HCT116 (cell line): ENCODE measurements around the gene TENM4. TPM values are rescaled to one million over a fixed set of nuclear protein-coding genes. Genes with fewer than 3 reads are reported as not detected.

Experiments
- ATAC-seq: fragments of 200-7000 bp; cut with Tn5 transposase; 2 replicates; pipeline ENCODE4 v1.9.1; 2020; ENCODE audit warnings: mild to moderate bottlenecking, moderate library complexity
- BruUV-seq: library from RNA; stranded (reverse); fragments of 400-500 nt; replicated peaks from 2 replicates; lab custom pipeline; 2021; lab: Mats Ljungman, UMichigan
- CTCF ChIA-PET: fragments of 300-600 bp; sonication (Branson Sonifier 250); formaldehyde crosslinking; loops from one replicate; lab custom pipeline; 2021; ENCODE audit warnings: antibody characterized with exemption; lab: Charles Lee
- POLR2A ChIA-PET: fragments of 300-600, 350-600 bp; sonication (Branson Sonifier 250); formaldehyde crosslinking; loops from one replicate; lab custom pipeline; 2021; ENCODE audit warnings: antibody characterized with exemption; lab: Charles Lee
- RAD21 ChIA-PET, 2 experiments: fragments of 300-600 bp; sonication (Branson Sonifier 250); formaldehyde crosslinking; loops; one replicate each; lab custom pipeline; 2023; ENCODE audit warnings: low total read pairs in 2 of 2; ENCODE audit not compliant: uncharacterized antibody in 2 of 2, unreplicated experiment in 2 of 2, low non-redundant PET in 1 of 2; lab: Charles Lee
- DNase-seq: peaks from one replicate; pipeline ENCODE4 v3.0.0-alpha.2; 2010; ENCODE audit warnings: low read depth, low spot score
- H2AFZ ChIP-seq: fragments of 200-600 bp; shearing (Covaris generic), sonication (generic); 2 replicates; pipeline ENCODE4 v1.6.1; 2017; ENCODE audit warnings: low read depth, mixed run types, mixed read lengths, antibody characterized with exemption, low read length; ENCODE audit not compliant: poor library complexity, severe bottlenecking
- H3K27ac ChIP-seq: 2 replicates; pipeline ENCODE4 v1.5.1; 2012; ENCODE audit warnings: low read depth, low read length
- H3K27me3 ChIP-seq: fragments of 200-600 bp; sonication (generic); 2 replicates; pipeline ENCODE4 v1.6.1; 2016; ENCODE audit warnings: mixed run types, low read length, mixed read lengths; ENCODE audit not compliant: insufficient read depth
- H3K36me3 ChIP-seq, 2 experiments: fragments of 200-500 bp in 1 of 2; fragments of 200-600 bp in 1 of 2; sonication (Bioruptor generic) in 1 of 2; sonication (generic) in 1 of 2; 2 replicates each; pipeline versions ENCODE4 v1.5.1 to v1.6.1; 2014 to 2016; ENCODE audit warnings: low read length in 2 of 2, inconsistent platforms in 1 of 2, mixed read lengths in 1 of 2, mixed run types in 1 of 2; ENCODE audit not compliant: insufficient read depth in 2 of 2, control insufficient read depth in 1 of 2
- H3K4me1 ChIP-seq, 2 experiments: fragments of 200-600 bp in 1 of 2; sonication (generic) in 1 of 2; 2 replicates each; pipeline versions ENCODE4 v1.5.1 to v1.6.1; 2012 to 2017; ENCODE audit warnings: low read length in 2 of 2, inconsistent platforms in 1 of 2, mild to moderate bottlenecking in 1 of 2, mixed read lengths in 1 of 2, mixed run types in 1 of 2, moderate library complexity in 1 of 2; ENCODE audit not compliant: insufficient read depth in 2 of 2, control insufficient read depth in 1 of 2
- H3K4me2 ChIP-seq: fragments of 200-600 bp; sonication (generic); 2 replicates; pipeline ENCODE4 v1.6.1; 2017; ENCODE audit warnings: mixed run types, low read length, mixed read lengths
- H3K4me3 ChIP-seq, 2 experiments: fragments of 200-600 bp in 1 of 2; sonication (generic) in 1 of 2; replicated peaks in 1 of 2; 2 replicates each; pipeline ENCODE4 v1.5.1; 2011 to 2016; ENCODE audit warnings: low read length in 2 of 2, control low read depth in 1 of 2, low read depth in 1 of 2, mild to moderate bottlenecking in 1 of 2, mixed read lengths in 1 of 2, mixed run types in 1 of 2
- H3K79me2 ChIP-seq: fragments of 200-600 bp; sonication (generic); 2 replicates; pipeline ENCODE4 v1.6.1; 2017; ENCODE audit warnings: mild to moderate bottlenecking, mixed run types, low read length, moderate library complexity, mixed read lengths; ENCODE audit not compliant: insufficient read depth
- H3K9ac ChIP-seq: fragments of 200-600 bp; sonication (generic); 2 replicates; pipeline ENCODE4 v1.6.1; 2016; ENCODE audit warnings: low read length, mixed read lengths
- H3K9me2 ChIP-seq: fragments of 200-600 bp; sonication (generic), shearing (Covaris generic); 2 replicates; pipeline ENCODE4 v1.6.1; 2017; ENCODE audit warnings: mixed run types, mild to moderate bottlenecking, moderate library complexity; ENCODE audit not compliant: insufficient read depth
- H3K9me3 ChIP-seq, 2 experiments: fragments of 200-500 bp in 1 of 2; fragments of 200-600 bp in 1 of 2; sonication (Bioruptor generic) in 1 of 2; sonication (generic) in 1 of 2; 2 replicates each; pipeline ENCODE4 v1.6.1; 2014 to 2017; ENCODE audit warnings: low read length in 2 of 2, mixed read lengths in 2 of 2, inconsistent platforms in 1 of 2, low read depth in 1 of 2, mild to moderate bottlenecking in 1 of 2, mixed run types in 1 of 2, moderate library complexity in 1 of 2; ENCODE audit not compliant: control insufficient read depth in 1 of 2, insufficient read depth in 1 of 2
- H4K20me1 ChIP-seq: fragments of 200-600 bp; sonication (generic), shearing (Covaris generic); 2 replicates; pipeline ENCODE4 v1.6.1; 2017; ENCODE audit warnings: mixed run types, mild to moderate bottlenecking, moderate library complexity; ENCODE audit not compliant: insufficient read depth
- ATF3 ChIP-seq: IDR thresholded peaks from 2 replicates; pipeline ENCODE4 v1.6.1; 2012
- CBX3 ChIP-seq: IDR thresholded peaks from 2 replicates; pipeline ENCODE4 v1.6.1; 2012; ENCODE audit warnings: low read depth
- CEBPB ChIP-seq: IDR thresholded peaks from 2 replicates; pipeline ENCODE4 v1.6.1; 2012; ENCODE audit warnings: low read depth
- CTCF ChIP-seq, 3 experiments: fragments of 200-600 bp in 1 of 3; sonication (generic) in 1 of 3; IDR thresholded peaks in 2 of 3; conservative IDR thresholded peaks in 1 of 3; 2 replicates each; pipeline ENCODE4 v1.5.1; 2012 to 2017; ENCODE audit warnings: low read depth in 2 of 3, low read length in 2 of 3, antibody characterized with exemption in 1 of 3, borderline replicate concordance in 1 of 3, control low read depth in 1 of 3, mild to moderate bottlenecking in 1 of 3, mixed read lengths in 1 of 3, mixed run types in 1 of 3, moderate library complexity in 1 of 3; ENCODE audit not compliant: insufficient read depth in 1 of 3
- ELF1 ChIP-seq: IDR thresholded peaks from 2 replicates; pipeline ENCODE4 v1.6.1; 2012; ENCODE audit warnings: low read depth, borderline replicate concordance
- EZH2phosphoT487 ChIP-seq: fragments of 200-600 bp; IDR thresholded peaks from 2 replicates; pipeline ENCODE4 v1.6.1; 2018; ENCODE audit warnings: antibody characterized with exemption, borderline replicate concordance
- FOSL1 ChIP-seq: IDR thresholded peaks from 2 replicates; pipeline ENCODE4 v1.6.1; 2012; ENCODE audit warnings: low read depth
- JUND ChIP-seq: IDR thresholded peaks from 2 replicates; pipeline ENCODE4 v1.6.1; 2012
- MAX ChIP-seq: IDR thresholded peaks from 2 replicates; pipeline ENCODE4 v1.6.1; 2012
- POLR2AphosphoS5 ChIP-seq: IDR thresholded peaks from 2 replicates; pipeline ENCODE4 v1.6.1; 2011; ENCODE audit warnings: mild to moderate bottlenecking, low read depth, low read length, moderate library complexity
- RAD21 ChIP-seq: IDR thresholded peaks from 2 replicates; pipeline ENCODE4 v1.6.1; 2012; ENCODE audit warnings: low read depth, mild to moderate bottlenecking
- REST ChIP-seq: IDR thresholded peaks from 2 replicates; pipeline ENCODE4 v1.6.1; 2012; ENCODE audit warnings: low read depth
- SIN3A ChIP-seq: IDR thresholded peaks from 2 replicates; pipeline ENCODE4 v1.6.1; 2012; ENCODE audit warnings: low read depth
- SP1 ChIP-seq: IDR thresholded peaks from 2 replicates; pipeline ENCODE4 v1.6.1; 2012; ENCODE audit warnings: low read depth
- TCF7L2 ChIP-seq: IDR thresholded peaks from 2 replicates; pipeline ENCODE4 v1.7.0; 2011; ENCODE audit warnings: borderline replicate concordance, inconsistent platforms; ENCODE audit not compliant: insufficient read depth, insufficient read length; ENCODE audit errors: extremely low read depth
- YY1 ChIP-seq: IDR thresholded peaks from 2 replicates; pipeline ENCODE4 v1.6.1; 2011; ENCODE audit warnings: low read length, low read depth, moderate library complexity, mild to moderate bottlenecking; ENCODE audit not compliant: insufficient replicate concordance; ENCODE audit errors: extremely low read depth
- ZBTB33 ChIP-seq: IDR thresholded peaks from 2 replicates; pipeline ENCODE4 v1.6.1; 2011; ENCODE audit warnings: mild to moderate bottlenecking, low read length, moderate library complexity; ENCODE audit not compliant: insufficient replicate concordance; ENCODE audit errors: extremely low read depth
- ZFX ChIP-seq: fragments of 450-650 bp; IDR thresholded peaks from 2 replicates; pipeline ENCODE4 v1.6.1; 2017
- ZNF274 ChIP-seq: fragments of 200-500 bp; sonication (Bioruptor generic); IDR thresholded peaks from 2 replicates; pipeline ENCODE4 v1.6.1; 2014; ENCODE audit warnings: mild to moderate bottlenecking, low read depth, low read length, inconsistent platforms
- intact Hi-C: fragments of 100-400 bp; cut with micrococcal nuclease; formaldehyde crosslinking; loops from 2 replicates; pipeline ENCODE4 v1.10.0; 2022
- total RNA-seq: library from RNA; stranded (reverse); gene quantifications from one replicate; pipeline ENCODE4 v1.2.1, GENCODE V29; 2021; ENCODE audit not compliant: unreplicated experiment

The TENM4 gene
- total RNA-seq, 1 experiment from 2014 or later = 0.05 TPM

GRCh38 chr11:78773077-78773476 is 667.8 kb downstream of the TENM4 start:
- ChIA-PET RAD21 (no interaction called here), CTCF (no interaction called here), POLR2A (no interaction called here)
- H3K27ac ChIP-seq = no peak overlapping the region
- DNase-seq (no peak), ATAC-seq (no peak)
- no peak overlapping the region for H3K9ac ChIP-seq
- no peaks in the 10 kb centered on the region for H3K4me1 ChIP-seq
- intact Hi-C loops = no loop called here
- H3K9me3 ChIP-seq = no peaks in the 10 kb centered on the region
- no peak overlapping the region for H2AFZ ChIP-seq
- H4K20me1 ChIP-seq = no peaks in the 10 kb centered on the region
- TF ChIP-seq CTCF (IDR thresholded peaks at IDR 0.05 in 2 of 3, conservative IDR thresholded peaks at IDR 0.05 in 1 of 3; ENCODE audit: borderline replicate concordance in 1 of 3, insufficient read depth in 1 of 3, low read depth in 2 of 3, low read length in 2 of 3) (no peak), ELF1 (no peak), ZNF274 (no peak), CEBPB (no peak), JUND (no peak), RAD21 (no peak), TCF7L2 (no peak), ZBTB33 (no peak), POLR2AphosphoS5 (no peak), EZH2phosphoT487 (no peak), REST (no peak), SP1 (no peak), ZFX (no peak), SIN3A (no peak), YY1 (no peak), FOSL1 (no peak), MAX (no peak), CBX3 (no peak), ATF3 (no peak)
- H3K79me2 ChIP-seq = no peaks in the 10 kb centered on the region
- H3K9me2 ChIP-seq = no peaks in the 10 kb centered on the region
- no TSS peak for BruUV-seq
- H3K36me3 ChIP-seq = no peaks in the 10 kb centered on the region
- H3K4me2 ChIP-seq = no peak overlapping the region
- H3K4me3 ChIP-seq = no peak overlapping the region
- H3K27me3 ChIP-seq = peaks cover 21% of the 10 kb centered on the region; the same call in 1 of the 2 replicates
